ENCODE results near the gene LOXL3.

LOXL3 gene, protein sequence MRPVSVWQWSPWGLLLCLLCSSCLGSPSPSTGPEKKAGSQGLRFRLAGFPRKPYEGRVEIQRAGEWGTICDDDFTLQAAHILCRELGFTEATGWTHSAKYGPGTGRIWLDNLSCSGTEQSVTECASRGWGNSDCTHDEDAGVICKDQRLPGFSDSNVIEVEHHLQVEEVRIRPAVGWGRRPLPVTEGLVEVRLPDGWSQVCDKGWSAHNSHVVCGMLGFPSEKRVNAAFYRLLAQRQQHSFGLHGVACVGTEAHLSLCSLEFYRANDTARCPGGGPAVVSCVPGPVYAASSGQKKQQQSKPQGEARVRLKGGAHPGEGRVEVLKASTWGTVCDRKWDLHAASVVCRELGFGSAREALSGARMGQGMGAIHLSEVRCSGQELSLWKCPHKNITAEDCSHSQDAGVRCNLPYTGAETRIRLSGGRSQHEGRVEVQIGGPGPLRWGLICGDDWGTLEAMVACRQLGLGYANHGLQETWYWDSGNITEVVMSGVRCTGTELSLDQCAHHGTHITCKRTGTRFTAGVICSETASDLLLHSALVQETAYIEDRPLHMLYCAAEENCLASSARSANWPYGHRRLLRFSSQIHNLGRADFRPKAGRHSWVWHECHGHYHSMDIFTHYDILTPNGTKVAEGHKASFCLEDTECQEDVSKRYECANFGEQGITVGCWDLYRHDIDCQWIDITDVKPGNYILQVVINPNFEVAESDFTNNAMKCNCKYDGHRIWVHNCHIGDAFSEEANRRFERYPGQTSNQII

GRCh38 chr2:74553892-74554819, at the start of gene LOXL3, which contains the start of gene DOK1:
TSS of gene LOXL3 (minus strand) at chr2:74553942. CDS start at chr2:74552634, 1,308 bp downstream.
TSS of gene DOK1 (plus strand) at chr2:74554720. CDS start at chr2:74554755, 35 bp downstream.
- peak; percentile 60 for DNase-seq (ENCODE audit: low spot score)
- ChIA-PET POLR2A (ENCODE audit: low non-redundant PET) (no interaction called here), CTCF (interaction anchor here (0.6 to 0.7 kb wide), 2 partner anchors 9 to 20 kb away, joined by 3 to 4 read pairs; no protein-coding TSS in a partner anchor)
- TF ChIP-seq, protein P1, sequence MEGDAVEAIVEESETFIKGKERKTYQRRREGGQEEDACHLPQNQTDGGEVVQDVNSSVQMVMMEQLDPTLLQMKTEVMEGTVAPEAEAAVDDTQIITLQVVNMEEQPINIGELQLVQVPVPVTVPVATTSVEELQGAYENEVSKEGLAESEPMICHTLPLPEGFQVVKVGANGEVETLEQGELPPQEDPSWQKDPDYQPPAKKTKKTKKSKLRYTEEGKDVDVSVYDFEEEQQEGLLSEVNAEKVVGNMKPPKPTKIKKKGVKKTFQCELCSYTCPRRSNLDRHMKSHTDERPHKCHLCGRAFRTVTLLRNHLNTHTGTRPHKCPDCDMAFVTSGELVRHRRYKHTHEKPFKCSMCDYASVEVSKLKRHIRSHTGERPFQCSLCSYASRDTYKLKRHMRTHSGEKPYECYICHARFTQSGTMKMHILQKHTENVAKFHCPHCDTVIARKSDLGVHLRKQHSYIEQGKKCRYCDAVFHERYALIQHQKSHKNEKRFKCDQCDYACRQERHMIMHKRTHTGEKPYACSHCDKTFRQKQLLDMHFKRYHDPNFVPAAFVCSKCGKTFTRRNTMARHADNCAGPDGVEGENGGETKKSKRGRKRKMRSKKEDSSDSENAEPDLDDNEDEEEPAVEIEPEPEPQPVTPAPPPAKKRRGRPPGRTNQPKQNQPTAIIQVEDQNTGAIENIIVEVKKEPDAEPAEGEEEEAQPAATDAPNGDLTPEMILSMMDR (conservative IDR thresholded peaks at IDR 0.05; ENCODE audit: low read depth): no peak
- H3K27ac ChIP-seq: peak within 1 kb of the TSS; percentile 58

DNA sequence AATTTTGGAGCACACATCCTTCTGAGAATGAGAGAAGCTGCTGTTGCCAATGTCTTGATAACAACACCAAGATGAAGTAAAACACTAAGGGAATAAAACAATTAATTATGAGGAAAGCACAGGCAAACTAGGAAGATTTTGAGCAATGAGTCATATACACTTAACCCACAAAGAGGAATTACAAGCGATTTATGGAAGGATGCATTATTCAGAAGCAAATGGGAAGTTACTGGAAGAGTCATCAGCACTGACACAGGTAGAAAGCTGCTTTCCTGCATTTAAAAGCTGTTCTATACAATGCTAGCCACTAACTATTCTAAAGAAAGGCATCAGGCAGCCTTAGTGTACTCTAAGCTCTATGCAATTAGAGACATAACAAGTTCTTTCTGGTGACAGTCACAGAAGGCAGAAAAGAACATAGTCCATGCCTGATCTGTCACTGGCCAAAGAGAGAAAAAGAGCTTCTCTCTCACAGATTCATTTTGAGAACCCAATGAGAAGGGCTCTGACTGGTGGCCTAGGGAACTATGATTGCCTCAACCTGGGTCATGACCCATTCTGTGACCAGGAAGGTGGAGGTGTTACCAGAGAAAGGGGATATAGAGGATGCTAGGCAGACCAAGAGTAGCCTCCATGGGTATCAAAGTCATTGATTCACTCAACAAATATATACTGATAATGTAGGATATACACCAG, 49.0 kb upstream of the LOXL3 start:
- TF ChIP-seq, protein P1 (conservative IDR thresholded peaks at IDR 0.05; ENCODE audit: low read depth): no peak
- DNase-seq (ENCODE audit: low spot score): peak; percentile 41
- no peak overlapping the region for H3K27ac ChIP-seq
- ChIA-PET CTCF (interaction anchor here (1.1 kb wide), 1 partner anchor 120 kb away, joined by 4 read pairs; the partner anchor contains the start of genes CCDC142 and TTC31), POLR2A (ENCODE audit: low non-redundant PET) (no interaction called here)

- TF ChIP-seq, protein P1 (conservative IDR thresholded peaks at IDR 0.05; ENCODE audit: low read depth): no peak
- POLR2A ChIA-PET (ENCODE audit: low non-redundant PET): no interaction called here
- H3K27ac ChIP-seq: no peak overlapping the region
- no peak for DNase-seq (ENCODE audit: low spot score)
- CTCF ChIA-PET: interaction anchor here (0.6 kb wide), 1 partner anchor 96 kb away, joined by 3 read pairs; no protein-coding TSS in a partner anchor
Measured at GRCh38 chr2:74599676-74600075, 45.9 kb upstream of the LOXL3 start.

DNA sequence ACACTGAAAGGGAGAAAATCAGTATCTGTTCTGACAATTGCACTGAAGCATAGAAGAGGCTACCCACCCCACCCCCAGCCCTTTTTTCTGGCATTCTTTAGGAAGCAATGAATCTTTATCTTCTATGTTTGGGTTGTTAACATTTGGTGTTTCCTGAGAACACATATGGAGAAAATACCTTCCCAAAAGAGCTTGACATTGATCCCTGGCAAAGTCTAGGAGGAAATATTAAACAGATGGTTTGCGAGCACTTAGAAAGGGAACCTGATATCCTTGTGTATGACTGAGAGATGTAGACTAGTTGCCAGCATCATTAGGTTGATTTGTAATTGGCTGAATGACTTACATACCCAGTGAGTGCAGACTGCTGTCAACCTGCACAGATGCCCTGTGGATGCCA, 43.7 kb upstream of the LOXL3 start:
- no peak overlapping the region for H3K27ac ChIP-seq
- ChIA-PET POLR2A (ENCODE audit: low non-redundant PET) (no interaction called here), CTCF (interaction anchor here (0.6 kb wide), 1 partner anchor 93 kb away, joined by 3 read pairs; no protein-coding TSS in a partner anchor)
- TF ChIP-seq, protein P1 (conservative IDR thresholded peaks at IDR 0.05; ENCODE audit: low read depth): no peak
- no peak for DNase-seq (ENCODE audit: low spot score)

GRCh38 chr2:74596584-74596983, 42.8 kb upstream of the LOXL3 start:
- ChIA-PET POLR2A (ENCODE audit: low non-redundant PET) (no interaction called here), CTCF (interaction anchor here (0.6 kb wide), 1 partner anchor 1594 kb away, joined by 5 read pairs; no protein-coding TSS in a partner anchor)
- TF ChIP-seq, protein P1 (conservative IDR thresholded peaks at IDR 0.05; ENCODE audit: low read depth): no peak
- H3K27ac ChIP-seq: no peak overlapping the region
- no peak for DNase-seq (ENCODE audit: low spot score)
